ENCODE data around the gene NDUFA1.
"Not testable (repeated sequence)": the region's sequence is repeated elsewhere in the genome, so short reads cannot be mapped to it uniquely, and the experiment has no call there.

The NDUFA1 gene

DNA sequence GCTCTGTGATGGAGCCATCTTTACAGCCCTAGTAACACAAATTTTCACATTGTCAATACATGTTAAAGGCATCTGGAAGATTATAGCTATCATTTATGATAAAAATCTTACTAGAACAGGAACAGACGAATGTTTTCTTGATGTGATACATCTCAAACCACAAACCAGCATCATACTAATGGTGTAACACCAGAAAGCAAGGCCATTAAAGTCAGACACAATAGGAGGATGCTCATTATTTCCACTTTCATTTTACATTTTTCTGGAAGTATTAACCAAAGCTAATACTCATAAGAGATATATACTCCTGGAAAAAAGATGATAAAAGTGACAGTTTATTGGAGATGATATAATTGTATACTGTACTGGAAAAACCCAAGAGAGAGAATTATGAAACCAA is 29.3 kb downstream of the NDUFA1 start:
- DNase-seq (ENCODE audit: low spot score): no peak

DNA sequence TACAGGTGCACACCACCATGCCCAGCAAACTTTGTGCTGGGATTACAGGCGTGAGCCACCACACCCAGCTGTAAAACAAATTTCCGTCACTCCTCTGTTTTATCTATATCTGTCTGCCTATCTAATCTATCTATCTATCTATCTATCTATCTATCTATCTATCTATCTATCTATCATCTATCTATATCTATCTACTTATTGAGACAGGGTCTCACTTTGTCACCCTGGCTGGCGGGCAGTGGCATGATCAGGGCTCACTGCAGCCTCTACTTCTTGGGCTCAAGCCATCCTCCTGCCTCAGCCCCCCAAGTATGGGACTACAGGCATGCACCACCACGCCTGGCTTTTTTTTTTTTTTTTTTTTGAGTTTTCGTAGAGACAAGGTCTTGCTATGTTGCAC is 44.7 kb downstream of the NDUFA1 start:
- no peak for DNase-seq (ENCODE audit: low spot score)

GRCh38 chrX:119917877-119918276 is 46.2 kb downstream of the NDUFA1 start:
- no peak for DNase-seq (ENCODE audit: low spot score)

DNA sequence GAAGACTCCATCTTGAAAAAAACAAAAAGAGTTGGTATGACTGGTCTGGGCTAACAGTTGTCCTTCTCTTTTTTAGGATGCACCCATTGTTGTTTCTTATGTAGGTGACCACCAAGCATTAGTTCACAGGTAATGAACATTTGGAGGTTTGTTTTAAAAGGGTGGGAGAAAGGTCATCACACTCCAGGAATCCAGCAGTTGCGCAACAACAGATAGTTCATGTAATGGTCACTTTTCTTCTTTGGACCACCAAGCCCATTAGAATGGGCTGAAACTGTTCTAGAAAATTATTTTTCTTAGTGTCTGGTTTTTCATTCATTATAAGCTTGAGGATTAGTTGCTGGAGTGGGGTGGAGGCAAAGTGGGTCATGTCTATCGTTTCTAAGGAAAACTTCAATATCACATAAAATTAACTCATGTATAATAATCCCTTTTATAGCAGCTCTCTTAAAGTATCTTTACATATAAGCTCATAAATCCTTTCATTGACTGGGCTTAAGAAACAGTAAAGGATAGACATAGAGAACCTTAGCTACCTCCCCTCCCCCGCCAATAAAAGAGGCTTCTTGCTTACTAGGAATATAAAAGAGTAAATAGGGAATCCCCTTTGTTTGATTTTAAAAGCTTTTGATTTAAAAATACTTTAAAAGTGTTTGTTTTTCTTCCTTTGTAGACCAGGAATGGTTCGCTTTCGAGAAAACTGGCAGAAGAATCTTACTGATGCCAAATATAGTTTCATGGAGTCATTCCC is 48.4 kb downstream of the NDUFA1 start:
- no peak for DNase-seq (ENCODE audit: low spot score)

GRCh38 chrX:119922391-119922790 is 50.8 kb downstream of the NDUFA1 start:
- DNase-seq (ENCODE audit: low spot score): not testable (repeated sequence)
